Lower leg skin (tissue), 3 donors: ENCODE measurements around the gene PHETA2.

Experiments used
- CTCF ChIP-seq, 3 donors: fragments of 450-650 bp; IDR thresholded peaks; one replicate each; pipeline ENCODE4 v1.5.1; 2016; ENCODE audit warnings: antibody characterized with exemption in 3 of 3, mild to moderate bottlenecking in 3 of 3, moderate library complexity in 2 of 3
- POLR2A ChIP-seq, 2 donors: fragments of 450-650 bp; IDR thresholded peaks; one replicate each; pipeline ENCODE4 v1.6.1; 2016 to 2017; ENCODE audit warnings: antibody characterized with exemption in 2 of 2, mild to moderate bottlenecking in 1 of 2, moderate library complexity in 1 of 2

GRCh38 chr22:42062506-42063170, 11.4 kb upstream of the PHETA2 start:
- TF ChIP-seq CTCF (IDR thresholded peaks at IDR 0.05) (no peak), POLR2A (IDR thresholded peaks at IDR 0.05) (no peak)
